CD4-positive, alpha-beta T cell treated with Interleukin-2 at 100 ng/mL for 4 hours (primary cell): ENCODE measurements around the gene FAM227B.
"Not testable (repeated sequence)": the region's sequence is repeated elsewhere in the genome, so short reads cannot be mapped to it uniquely, and the experiment has no call there.

Source experiments
- DNase-seq: peaks from one replicate; pipeline ENCODE4 v3.0.0-alpha.2; 2020; ENCODE audit warnings: low spot score

The FAM227B gene

DNA sequence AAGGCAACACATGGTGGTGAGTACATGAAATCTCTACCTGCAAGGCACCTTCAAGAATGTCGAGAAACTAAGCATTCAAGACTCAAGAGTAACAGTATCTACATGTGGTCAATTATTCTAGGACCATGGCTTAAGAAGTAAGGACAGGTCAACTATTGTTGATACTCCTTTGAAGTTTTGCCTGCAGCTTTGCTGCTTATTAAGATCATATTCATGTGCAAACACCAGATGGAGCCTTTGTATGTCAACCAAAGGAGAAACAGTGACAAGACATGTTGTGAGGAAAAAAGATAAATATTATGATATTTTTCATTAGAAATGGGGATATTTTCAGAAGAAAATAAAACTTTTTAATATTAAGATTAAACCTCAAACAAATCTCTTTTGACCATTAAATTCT is 249.8 kb downstream of the FAM227B start:
- DNase-seq, result no peak

DNA sequence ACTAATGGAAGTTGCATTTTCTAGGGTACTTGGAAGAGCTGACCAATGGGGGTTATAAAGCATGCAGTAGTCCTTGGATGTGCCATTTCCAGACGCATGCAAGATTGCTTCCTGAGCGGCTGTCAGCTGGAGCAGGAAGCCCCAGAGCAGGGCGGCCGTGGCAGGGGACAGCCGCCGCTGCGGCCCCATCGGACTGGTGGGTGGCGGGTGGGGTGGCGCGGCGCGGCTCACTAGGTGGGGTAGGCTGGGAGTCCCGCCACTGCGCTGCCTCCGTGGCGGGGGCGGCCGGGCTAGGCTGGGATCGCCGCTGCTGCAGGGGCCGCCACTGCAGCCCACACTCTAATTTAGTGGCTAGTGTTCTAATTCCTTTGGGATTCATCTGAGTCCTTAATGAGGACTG is 254.1 kb downstream of the FAM227B start:
- DNase-seq, result no peak

DNA sequence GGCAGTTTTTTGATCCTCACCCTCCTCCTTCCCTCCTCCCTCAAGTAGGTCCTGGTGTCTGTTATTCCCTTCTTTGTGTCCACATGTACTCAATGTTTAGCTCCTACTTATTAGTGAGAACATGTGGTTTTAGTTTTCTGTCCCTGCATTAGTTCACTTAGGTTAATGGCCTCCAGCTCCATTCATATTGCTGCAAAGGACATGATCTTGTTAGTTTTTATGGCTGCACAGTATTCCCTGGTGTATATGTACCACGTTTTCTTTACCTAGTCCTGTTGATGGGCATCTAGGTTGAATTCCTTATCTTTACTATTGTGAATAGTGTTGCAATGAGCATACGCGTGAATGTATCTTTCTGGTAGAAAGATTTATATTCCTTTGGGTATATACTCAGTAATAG is 259.2 kb downstream of the FAM227B start:
- DNase-seq, result no peak

DNA sequence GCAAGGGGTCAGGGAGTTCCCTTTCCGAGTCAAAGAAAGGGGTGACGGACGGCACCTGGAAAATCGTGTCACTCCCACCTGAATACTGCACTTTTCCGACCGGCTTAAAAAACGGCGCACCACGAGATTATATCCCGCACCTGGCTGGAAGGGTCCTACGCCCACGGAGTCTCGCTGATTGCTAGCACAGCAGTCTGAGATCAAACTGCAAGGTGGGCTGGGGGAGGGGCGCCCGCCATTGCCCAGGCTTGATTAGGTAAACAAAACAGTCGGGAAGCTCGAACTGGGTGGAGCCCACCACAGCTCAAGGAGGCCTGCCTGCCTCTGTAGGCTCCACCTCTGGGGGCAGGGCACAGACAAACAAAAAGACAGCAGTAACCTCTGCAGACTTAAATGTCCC is 266.2 kb downstream of the FAM227B start:
- not testable (repeated sequence) for DNase-seq

DNA sequence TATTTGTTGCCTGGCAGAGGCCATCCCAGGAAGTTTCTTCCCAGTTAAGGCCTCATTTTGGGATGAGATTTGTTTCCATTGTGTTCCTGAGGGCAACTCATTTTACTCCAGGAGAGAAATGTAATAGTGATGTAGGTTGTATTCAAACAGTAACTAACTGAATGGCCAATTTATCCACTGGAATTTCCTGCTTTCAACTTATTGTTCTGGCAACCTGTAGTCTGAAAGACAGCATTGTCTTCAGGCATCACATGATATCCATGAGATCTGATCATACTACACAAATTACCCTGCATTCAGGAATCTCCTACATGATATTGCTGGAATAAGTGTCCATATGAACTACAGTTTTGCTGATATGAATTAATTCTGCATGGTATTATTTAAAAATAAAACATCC is 277.1 kb downstream of the FAM227B start:
- DNase-seq, result no peak

DNA sequence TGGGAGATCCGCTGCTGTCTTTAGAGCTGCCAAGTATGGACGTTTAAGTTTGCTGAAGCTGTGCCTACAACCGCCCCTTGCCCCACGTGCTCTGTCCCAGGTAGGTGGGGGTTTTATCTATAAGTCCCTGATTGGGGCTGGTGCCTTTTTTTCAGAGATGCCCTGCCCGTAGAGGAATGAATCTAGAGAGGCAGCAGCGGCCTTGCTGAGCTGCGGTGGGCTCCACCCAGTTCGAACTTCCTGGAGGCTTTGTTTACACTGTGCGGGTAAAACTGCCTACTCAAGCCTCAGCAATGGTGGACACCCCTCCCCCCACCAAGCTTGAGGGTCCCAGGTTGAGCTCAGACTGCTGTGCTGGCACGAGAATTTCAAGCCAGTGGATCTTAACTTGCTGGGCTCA is 281.0 kb downstream of the FAM227B start:
- DNase-seq, result no peak

DNA sequence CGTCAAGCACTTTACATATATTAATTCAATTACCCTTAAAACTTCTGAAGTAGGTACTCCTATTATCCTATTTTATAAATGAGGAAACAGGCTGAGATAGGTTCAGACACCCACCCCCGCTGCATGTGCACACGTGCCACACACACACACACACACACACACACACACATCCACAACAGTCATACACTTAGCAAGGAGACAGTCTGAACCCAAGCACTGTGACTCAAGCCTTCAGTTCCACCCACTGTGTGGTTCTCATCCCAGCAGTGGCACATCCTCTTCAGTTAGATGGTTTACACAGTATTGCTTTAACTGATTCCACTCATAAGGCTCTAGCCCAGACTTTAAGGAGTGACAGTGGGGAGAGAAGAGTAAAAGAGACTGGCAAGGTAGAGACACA is 288.7 kb downstream of the FAM227B start:
- DNase-seq, result no peak

DNA sequence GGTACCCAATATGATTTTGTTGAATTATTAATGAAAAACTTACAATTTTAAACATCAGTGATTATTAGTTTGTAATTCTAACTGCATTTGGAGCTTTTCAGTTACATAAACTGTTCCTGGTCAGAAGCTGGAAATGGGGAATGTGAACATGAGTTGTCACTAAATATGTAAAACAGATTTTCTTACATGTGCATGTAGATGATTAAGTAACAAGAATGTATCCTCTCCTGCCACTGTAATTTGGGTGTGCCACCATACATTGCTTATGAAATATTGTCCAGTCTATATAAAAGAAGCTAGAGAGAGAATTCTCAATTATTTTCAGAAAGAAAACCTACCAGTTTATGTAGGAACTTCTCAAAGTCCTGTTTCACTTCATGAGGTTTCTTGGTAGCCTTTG is 289.2 kb downstream of the FAM227B start:
- no peak for DNase-seq

DNA sequence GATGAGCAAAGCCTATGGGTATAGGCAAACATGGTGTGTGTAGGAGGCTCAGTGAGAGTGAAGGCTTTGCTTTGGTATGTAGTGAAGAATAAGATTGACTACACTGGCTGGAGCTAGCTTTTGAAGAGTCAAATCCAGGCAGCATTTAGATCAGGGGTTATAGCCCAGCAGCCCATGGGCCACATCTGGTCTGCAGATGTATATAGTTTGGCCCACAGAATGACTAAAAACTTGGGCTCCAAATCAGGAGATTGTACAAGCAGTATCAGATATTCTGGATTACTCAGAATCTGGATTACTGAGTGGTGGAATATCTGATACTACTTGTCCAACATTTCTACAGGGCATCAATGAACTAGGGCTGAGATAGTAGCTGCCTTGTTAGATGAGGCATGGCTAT is 290.5 kb downstream of the FAM227B start:
- no peak for DNase-seq

DNA sequence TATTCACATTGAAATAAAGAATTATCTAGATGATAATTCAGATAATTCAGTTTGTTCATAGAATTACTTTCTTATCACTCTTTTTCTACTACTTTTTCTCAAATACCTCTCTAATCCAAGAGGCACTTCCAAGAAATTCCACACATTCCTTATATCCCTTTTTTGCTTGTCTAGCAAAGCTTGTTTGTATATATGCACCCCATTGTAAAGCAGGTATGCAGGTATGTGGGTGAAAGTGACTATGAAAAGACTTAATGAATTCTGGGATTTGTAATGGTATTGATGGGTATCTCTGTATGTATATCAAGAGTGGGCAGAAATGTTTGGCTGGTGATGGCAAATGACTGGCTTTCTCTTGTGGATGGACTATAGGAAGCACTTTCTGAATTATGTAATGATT is 291.7 kb downstream of the FAM227B start:
- no peak for DNase-seq

DNA sequence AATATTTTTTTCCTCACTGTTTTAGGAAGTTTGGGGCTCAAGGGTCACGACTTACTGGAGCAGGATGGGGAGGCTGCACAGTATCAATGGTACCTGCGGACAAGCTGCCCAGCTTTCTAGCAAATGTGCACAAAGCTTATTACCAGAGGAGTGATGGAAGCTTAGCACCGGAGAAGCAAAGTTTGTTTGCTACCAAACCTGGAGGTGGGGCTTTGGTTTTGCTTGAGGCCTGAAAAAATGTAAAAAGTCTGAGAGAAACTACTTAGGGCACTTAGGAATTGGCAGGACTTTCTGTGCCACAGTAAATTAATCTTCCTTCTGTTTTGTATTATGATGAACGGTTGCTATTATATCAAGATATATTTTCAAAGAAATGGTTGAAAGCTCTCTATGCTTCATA is 292.7 kb downstream of the FAM227B start:
- DNase-seq, result no peak

DNA sequence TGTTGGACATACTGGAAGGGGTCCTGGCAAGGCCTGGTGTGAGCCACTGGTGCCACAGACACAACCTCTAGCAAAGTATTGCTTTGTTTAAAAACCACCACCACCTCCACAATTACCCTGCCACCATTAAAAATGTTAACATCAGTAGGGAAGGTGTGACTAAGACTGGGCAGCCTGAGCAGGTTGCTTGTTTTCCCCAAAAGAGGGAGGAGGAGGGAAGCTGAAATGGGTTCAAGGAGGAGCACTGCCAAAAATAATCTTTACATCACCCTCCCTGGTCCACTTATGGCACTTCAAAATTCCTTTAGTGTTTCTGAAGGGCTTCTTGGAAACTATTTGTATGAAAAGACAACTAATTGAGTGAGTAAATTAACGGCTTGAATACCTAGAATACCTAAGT is 297.4 kb downstream of the FAM227B start:
- DNase-seq, result no peak

DNA sequence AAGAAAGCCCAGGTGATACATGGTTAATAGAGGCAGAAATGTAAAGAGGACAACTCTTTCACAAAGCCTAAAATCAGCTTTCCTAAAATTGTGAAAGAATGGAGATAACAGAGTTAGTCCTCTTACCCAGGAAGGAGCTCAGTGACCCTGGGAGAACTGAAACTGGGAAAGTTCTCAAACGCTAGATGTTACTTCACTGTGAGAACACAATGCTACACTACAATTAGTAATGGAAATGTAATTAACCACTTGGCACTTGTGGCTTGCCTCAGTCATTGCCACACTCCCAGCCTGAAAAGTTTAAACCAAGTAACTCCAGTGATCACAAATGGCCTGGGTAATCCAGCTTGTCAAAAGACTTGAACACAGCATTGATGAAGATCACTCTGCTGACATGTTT is 300.3 kb downstream of the FAM227B start:
- DNase-seq, result no peak

DNA sequence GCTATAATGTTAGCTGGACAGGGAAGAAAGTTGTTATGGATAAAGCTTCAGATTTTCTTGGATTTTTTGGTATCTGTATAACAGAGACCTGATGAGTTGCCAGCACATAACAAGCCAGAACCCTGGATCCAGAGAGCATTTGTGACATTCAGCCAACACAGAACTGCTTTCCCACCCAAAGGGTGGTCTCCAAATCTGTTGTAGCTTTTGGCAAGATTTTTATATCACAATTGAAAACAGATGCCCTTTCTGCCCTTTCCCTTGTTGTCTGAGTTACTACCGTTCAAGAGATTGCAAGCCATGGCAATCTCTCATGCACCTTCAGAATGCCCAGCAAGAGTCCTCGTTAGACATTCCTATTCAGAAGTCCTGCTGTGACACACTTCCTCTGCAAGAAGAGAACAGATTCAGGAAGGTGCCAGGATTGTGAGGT is 305.2 kb downstream of the FAM227B start:
- DNase-seq, result no peak

DNA sequence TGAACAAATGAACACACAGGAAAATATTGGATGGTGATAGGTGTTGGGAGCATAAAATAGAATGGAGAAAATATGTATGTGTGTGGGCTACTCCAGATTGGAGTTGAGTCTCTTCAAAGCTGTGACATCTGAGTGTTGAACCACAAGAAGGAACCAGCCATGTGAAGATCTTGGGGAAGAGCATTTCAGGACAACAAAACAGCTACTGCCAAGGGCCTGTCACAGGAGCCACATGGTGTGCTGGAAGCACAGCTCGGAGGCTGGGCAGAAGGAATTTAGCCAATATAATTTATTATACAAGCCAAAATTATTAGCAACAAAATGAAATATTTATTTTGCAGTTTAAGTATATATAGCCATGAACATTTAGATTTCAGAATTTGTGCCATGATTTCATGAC is 305.9 kb downstream of the FAM227B start:
- no peak for DNase-seq

DNA sequence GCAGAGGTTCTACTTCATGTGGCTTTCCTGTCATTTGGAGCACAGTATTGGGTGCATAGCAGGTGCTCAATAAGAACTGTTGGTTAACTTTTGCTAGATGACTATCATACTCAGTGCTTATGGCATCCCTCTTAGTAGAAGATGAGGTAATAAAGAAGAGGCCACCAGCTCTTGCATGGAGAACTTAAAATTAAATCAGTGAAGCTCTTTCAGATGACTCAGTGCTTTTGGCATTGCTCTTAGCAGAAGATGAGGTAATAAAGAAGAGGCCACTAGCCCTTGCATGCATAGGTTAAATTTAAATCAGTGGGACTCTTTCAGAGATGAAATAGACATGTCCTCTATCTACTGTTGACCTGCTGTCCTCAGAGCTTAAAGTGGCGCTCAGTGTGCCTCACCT is 307.0 kb downstream of the FAM227B start:
- no peak for DNase-seq

DNA sequence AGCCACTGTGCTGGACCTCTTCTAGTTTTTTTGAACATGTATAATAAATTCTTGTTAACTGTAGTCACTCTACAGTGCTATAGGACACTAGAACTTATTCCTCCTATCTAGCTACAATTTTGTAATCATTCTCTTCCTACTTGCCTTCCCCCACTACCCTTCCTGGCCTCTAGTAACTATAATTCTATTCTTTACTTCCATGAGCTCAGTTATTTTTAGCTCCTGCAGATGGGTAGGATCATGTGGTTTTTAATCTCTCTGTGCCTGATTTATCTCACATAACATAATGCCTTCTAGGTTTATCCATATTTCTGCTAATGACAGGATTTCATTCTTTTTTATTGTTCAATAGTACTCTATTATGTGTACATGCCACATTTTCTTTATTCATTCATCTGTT is 310.7 kb downstream of the FAM227B start:
- no peak for DNase-seq

DNA sequence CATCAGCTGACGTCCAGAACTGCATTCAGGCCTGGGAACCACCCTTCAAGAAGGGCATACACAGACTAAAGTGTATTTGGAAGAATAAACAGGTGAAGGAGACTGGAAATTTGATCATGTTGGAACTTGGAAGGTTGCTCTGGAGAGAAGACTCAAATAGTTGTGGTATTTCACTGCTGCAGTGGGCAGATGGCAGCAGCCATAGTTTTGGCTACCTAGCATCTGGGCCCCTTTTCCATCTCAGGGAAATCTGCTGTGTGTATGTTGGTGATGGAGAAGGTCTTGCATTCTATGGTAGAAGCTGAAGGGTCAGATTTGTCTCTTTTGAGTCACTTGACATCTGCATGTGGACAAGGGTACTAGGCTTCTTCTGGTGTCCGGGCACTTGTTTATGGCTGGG is 311.9 kb downstream of the FAM227B start:
- DNase-seq, result no peak

DNA sequence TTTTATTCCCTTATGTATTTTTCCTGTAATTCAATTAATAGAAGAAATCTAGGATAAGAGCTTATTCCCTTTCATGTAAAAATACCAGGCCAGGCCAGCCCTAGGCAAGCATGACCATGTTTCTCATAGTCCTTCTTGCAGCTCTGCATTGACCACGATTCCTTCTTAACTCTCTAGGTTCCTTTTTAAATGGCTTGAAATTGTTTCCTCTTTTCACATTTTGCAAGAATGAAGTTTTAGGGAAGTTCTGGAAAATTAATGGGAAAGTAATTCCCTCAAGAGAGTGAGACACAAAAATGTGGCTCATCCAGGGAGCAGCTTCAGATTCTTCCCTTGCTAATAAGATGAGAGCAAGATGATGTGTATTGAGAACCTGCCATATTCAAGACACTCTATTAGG is 314.1 kb downstream of the FAM227B start:
- DNase-seq, result no peak

DNA sequence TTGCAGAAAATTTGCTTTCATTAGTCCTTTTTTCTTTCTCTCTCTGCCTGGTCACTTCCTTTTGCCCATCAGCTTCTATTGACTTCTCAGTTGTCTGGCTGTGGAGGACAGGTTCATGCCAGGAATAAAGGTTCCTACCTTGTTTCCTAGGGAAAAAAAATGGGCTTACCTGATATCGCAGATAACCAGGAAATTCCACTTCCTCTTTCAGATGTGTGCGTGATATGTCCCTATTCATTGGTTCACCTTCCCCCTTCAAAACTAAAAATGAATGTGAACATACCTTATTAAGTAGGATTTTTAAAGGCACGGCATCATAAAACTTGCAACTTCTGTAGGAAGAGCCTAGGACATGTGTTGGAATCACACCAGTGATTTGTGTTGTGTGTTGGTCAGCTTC is 317.6 kb downstream of the FAM227B start:
- no peak for DNase-seq

DNA sequence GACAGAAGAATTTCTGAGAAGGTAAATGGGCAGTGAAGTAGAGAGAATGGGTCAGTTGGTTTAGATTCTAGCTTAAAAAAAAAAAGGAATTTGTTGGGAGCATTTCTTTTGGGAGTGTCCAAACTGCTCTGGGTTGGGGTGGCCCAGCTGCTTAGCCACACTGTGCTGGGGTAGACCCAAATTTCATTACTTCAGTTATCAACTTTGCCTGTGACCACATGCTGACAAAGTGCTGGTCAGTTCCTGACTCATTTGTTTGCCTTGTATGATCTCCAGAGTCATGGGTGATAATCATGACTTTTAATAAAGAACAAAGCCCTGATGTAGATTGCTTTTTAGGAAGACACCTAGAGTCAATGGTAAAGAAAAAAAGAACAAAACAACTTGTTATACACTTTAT is 319.1 kb downstream of the FAM227B start:
- DNase-seq, result no peak

DNA sequence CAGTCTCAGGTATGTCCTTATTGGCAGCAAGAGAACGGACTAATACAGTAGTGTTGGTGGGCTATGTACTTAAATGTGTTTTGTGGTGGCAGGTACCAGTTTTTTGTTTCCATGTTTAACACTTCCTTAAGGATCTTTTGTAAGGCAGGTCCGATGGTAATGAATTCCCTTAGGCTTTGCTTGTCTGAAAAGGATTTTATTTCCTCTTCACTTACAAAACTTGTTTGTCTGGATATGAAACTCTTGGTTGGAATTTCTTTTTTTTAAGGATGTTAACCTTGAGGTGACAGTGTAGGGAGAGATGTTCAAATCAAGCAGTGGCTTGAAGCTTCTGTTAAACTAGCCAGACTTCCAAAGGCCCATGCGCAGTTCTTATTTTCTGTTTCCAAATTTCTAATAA is 319.8 kb downstream of the FAM227B start:
- no peak for DNase-seq

DNA sequence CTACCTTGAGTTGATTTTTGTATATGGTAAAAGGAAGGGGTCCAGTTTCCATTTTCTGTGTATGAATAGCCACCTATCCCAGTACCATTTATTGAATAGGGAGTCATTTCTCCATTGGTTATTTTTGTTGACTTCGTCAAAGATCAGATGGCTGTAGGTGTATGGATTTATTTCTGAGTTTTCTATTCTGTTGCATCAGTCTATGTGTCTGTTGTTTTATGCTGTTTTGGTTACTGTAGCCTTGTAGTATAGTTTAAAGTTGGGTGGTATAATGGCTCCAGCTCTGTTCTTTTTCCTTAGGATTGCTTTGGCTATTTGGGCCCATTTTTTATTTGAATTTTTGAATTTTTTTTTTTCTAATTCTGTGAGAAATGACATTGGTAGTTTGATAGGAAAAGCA is 323.0 kb downstream of the FAM227B start:
- no peak for DNase-seq

DNA sequence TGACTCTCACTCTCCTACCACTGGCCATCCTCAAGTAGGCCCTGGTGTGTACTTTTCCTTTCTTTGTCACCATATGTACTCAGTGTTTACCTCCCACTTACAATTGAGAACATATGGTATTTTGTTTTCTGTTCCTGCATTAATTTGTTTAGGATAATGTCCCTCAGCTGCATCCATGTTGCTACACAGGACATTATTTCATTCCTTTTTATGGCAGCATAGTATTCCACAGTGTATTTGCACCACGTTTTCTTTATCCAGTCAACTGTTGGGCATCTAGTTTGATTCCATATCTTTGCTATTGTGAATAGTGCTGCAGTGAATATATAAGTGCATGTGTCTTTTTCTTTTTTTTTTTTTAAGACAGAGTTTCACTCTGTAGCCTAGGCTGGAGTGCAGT is 324.4 kb downstream of the FAM227B start:
- no peak for DNase-seq

DNA sequence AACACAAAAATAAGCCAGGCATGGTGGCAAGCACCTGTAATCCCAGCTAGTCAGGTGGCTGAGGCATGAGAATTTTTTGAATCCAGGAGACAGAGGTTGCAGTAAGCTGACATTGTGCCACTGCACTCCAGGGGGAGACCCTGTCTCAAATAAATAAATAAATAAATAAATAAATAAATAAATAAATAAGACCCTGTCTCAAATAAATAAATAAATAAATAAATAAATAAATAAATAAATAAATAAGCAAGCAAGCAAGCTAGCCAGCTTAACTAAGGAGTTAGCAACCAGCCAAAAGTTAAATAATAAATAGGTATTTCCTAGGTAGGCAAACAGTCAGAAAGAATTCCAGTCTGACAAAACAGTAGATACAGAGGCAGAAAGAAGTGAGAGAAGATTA is 326.7 kb downstream of the FAM227B start:
- DNase-seq, result no peak
